ENCODE measurements around the gene RPGR.

DNA sequence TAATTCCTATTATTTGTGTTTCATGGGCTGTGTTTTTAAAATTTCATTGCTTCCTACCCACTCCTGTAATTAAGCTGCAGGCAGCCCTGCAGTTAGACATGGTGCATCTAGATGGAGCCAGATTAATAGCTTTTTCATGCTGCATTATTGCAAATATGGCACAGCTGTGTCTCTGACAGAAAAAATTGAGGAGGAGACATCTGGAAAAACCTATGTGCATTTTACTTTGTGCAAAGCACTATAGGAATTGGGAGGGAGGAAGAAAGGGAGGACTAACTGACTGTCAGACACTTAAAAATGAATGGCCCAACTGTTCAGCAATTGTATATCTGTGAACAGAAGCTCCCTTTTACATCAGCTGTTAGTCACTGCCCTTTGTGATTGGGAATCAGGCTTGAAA lies 8.1 kb upstream of the RPGR start:
- no peak for TF ChIP-seq POLR2A (IDR thresholded peaks at IDR 0.05)
- TF ChIP-seq, protein P1, sequence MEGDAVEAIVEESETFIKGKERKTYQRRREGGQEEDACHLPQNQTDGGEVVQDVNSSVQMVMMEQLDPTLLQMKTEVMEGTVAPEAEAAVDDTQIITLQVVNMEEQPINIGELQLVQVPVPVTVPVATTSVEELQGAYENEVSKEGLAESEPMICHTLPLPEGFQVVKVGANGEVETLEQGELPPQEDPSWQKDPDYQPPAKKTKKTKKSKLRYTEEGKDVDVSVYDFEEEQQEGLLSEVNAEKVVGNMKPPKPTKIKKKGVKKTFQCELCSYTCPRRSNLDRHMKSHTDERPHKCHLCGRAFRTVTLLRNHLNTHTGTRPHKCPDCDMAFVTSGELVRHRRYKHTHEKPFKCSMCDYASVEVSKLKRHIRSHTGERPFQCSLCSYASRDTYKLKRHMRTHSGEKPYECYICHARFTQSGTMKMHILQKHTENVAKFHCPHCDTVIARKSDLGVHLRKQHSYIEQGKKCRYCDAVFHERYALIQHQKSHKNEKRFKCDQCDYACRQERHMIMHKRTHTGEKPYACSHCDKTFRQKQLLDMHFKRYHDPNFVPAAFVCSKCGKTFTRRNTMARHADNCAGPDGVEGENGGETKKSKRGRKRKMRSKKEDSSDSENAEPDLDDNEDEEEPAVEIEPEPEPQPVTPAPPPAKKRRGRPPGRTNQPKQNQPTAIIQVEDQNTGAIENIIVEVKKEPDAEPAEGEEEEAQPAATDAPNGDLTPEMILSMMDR (IDR thresholded peaks at IDR 0.05) = peak in 2 of 6 experiments; percentile 13 to 20

Measured in adrenal gland (tissue), 5 donors.